ENCODE measurements around the gene DNLZ.

DNA sequence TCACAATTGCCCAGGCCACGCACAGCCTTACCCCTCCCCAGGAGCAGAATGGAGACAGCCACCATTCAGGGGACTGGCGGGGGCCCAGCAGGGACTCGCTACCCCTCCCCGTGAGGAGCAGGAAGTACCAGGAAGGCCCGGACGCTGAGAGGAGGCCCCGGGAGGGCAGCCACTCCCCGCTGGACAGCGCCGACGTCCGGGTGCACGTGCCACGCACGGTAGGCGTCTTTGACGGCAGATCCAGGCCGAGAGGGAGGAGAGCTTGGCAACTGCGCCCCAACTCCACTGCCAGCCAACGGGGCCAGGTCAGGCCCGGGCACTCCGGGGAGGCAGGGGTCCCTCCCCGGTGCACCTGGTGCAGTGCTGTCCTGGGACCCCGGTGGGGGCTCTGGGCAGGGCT is 14.0 kb downstream of the DNLZ start:
- TF ChIP-seq CTCF (conservative IDR thresholded peaks at IDR 0.05 in 1 of 2, IDR thresholded peaks at IDR 0.05 in 1 of 2; ENCODE audit: low read depth in 1 of 2, low read length in 2 of 2) (no peak), EZH2 (IDR thresholded peaks at IDR 0.05; ENCODE audit: low read length, missing control alignments) (no peak)

Data from fibroblast of lung (primary cell).